Osteoblast (primary cell): Measurements from ENCODE around the gene DIP2C. TPM values are rescaled to one million over a fixed set of nuclear protein-coding genes. Genes with fewer than 3 reads are reported as not detected.

Experiments
- DNase-seq: peaks from one replicate; pipeline ENCODE4 v3.0.0; 2011; ENCODE audit warnings: low spot score, mixed read lengths; ENCODE audit not compliant: insufficient read length; ENCODE audit errors: missing footprints
- H2AFZ ChIP-seq: 2 replicates; pipeline ENCODE4 v1.6.0; 2011; ENCODE audit warnings: mild to moderate bottlenecking, low read length
- H3K27ac ChIP-seq: 2 replicates; pipeline ENCODE4 v1.5.1; 2011; ENCODE audit warnings: mild to moderate bottlenecking, low read depth, low read length, moderate library complexity
- H3K27me3 ChIP-seq: 2 replicates; pipeline ENCODE4 v1.6.0; 2012; ENCODE audit warnings: mild to moderate bottlenecking, control low read depth, inconsistent platforms, low read length, moderate library complexity; ENCODE audit not compliant: insufficient read depth
- H3K36me3 ChIP-seq: 2 replicates; pipeline ENCODE4 v1.5.1; 2011; ENCODE audit warnings: mild to moderate bottlenecking, low read length, control low read depth, moderate library complexity; ENCODE audit not compliant: insufficient read depth
- H3K4me1 ChIP-seq: 2 replicates; pipeline ENCODE4 v1.5.1; 2011; ENCODE audit warnings: mild to moderate bottlenecking, low read length, control low read depth, moderate library complexity; ENCODE audit not compliant: insufficient read depth
- H3K4me2 ChIP-seq: 2 replicates; pipeline ENCODE4 v1.6.0; 2011; ENCODE audit warnings: mild to moderate bottlenecking, low read length; ENCODE audit not compliant: insufficient read depth
- H3K4me3 ChIP-seq: fragments of 200-600 bp; sonication (generic); 3 replicates; pipeline ENCODE4 v1.5.1; 2012; ENCODE audit warnings: mild to moderate bottlenecking, low read length, inconsistent platforms; ENCODE audit not compliant: insufficient read depth
- H3K79me2 ChIP-seq: 2 replicates; pipeline ENCODE4 v1.6.0; 2012; ENCODE audit warnings: mild to moderate bottlenecking, low read length, control low read depth, inconsistent platforms; ENCODE audit not compliant: insufficient read depth
- H3K9me3 ChIP-seq: 2 replicates; pipeline ENCODE4 v1.5.1; 2011; ENCODE audit warnings: low read depth, low read length, control low read depth
- H4K20me1 ChIP-seq: 2 replicates; pipeline ENCODE4 v1.6.0; 2012; ENCODE audit warnings: mild to moderate bottlenecking, low read length, control low read depth; ENCODE audit not compliant: insufficient read depth
- total RNA-seq: library from RNA; depleted of rRNA; stranded (reverse); fragments of >200 nt; gene quantifications from 2 replicates; pipeline ENCODE4 v1.2.3, GENCODE V29; 2012
- TF ChIP-seq, protein P1 (sequence below): IDR thresholded peaks from 2 replicates; pipeline ENCODE4 v1.5.1; 2011; ENCODE audit warnings: mild to moderate bottlenecking, low read depth, low read length, moderate library complexity; ENCODE audit errors: extremely low read depth

Gene DIP2C
- total RNA-seq, 1 donor, result 36.9 TPM

- peak; percentile 93 for DNase-seq
- peaks cover 28% of the 10 kb centered on the region for H4K20me1 ChIP-seq
- H3K27ac ChIP-seq, result peak overlapping the region; percentile 91
Measured at GRCh38 chr10:484925-485661, 204.4 kb downstream of the DIP2C start.

GRCh38 chr10:484441-484924, 205.0 kb downstream of the DIP2C start:
- peaks cover 21% of the 10 kb centered on the region for H3K36me3 ChIP-seq
- peak overlapping the region; percentile 76 for H2AFZ ChIP-seq
- H3K4me2 ChIP-seq, result peak overlapping the region; percentile 83
- peaks cover 12% of the 10 kb centered on the region for H3K4me1 ChIP-seq
- peak overlapping the region; percentile 91 for H3K27ac ChIP-seq
- no peaks in the 10 kb centered on the region for H3K9me3 ChIP-seq
- no peak for DNase-seq
- peaks cover 29% of the 10 kb centered on the region for H4K20me1 ChIP-seq
- no peaks in the 10 kb centered on the region for H3K27me3 ChIP-seq
- peaks cover 83% of the 10 kb centered on the region for H3K79me2 ChIP-seq
- TF ChIP-seq, protein P1, sequence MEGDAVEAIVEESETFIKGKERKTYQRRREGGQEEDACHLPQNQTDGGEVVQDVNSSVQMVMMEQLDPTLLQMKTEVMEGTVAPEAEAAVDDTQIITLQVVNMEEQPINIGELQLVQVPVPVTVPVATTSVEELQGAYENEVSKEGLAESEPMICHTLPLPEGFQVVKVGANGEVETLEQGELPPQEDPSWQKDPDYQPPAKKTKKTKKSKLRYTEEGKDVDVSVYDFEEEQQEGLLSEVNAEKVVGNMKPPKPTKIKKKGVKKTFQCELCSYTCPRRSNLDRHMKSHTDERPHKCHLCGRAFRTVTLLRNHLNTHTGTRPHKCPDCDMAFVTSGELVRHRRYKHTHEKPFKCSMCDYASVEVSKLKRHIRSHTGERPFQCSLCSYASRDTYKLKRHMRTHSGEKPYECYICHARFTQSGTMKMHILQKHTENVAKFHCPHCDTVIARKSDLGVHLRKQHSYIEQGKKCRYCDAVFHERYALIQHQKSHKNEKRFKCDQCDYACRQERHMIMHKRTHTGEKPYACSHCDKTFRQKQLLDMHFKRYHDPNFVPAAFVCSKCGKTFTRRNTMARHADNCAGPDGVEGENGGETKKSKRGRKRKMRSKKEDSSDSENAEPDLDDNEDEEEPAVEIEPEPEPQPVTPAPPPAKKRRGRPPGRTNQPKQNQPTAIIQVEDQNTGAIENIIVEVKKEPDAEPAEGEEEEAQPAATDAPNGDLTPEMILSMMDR, result no peak
- peak overlapping the region; percentile 71 for H3K4me3 ChIP-seq

More at GRCh38 chr10:484925-485661, 204.4 kb downstream of the DIP2C start:
- Histone ChIP-seq H3K79me2 (peaks cover 85% of the 10 kb centered on the region), H3K27me3 (no peaks in the 10 kb centered on the region), H3K4me2 (peak overlapping the region; percentile 83), H3K4me1 (peaks cover 13% of the 10 kb centered on the region), H2AFZ (peak overlapping the region; percentile 76), H3K4me3 (peak overlapping the region; percentile 71), H3K9me3 (no peaks in the 10 kb centered on the region), H3K36me3 (peaks cover 18% of the 10 kb centered on the region)
- TF ChIP-seq, protein P1, result no peak

GRCh38 chr10:483261-483660, 206.2 kb downstream of the DIP2C start:
- Histone ChIP-seq H3K79me2 (peaks cover 71% of the 10 kb centered on the region), H3K4me1 (peaks cover 12% of the 10 kb centered on the region), H3K27me3 (no peaks in the 10 kb centered on the region), H3K4me3 (no peak overlapping the region), H4K20me1 (peaks cover 18% of the 10 kb centered on the region), H3K36me3 (peaks cover 22% of the 10 kb centered on the region), H3K9me3 (no peaks in the 10 kb centered on the region), H3K4me2 (no peak overlapping the region), H3K27ac (peak overlapping the region; percentile 91), H2AFZ (no peak overlapping the region)
- DNase-seq, result no peak
- TF ChIP-seq, protein P1, result no peak

- H3K4me3 ChIP-seq, result no peak overlapping the region
- no peak for DNase-seq
- no peaks in the 10 kb centered on the region for H3K27me3 ChIP-seq
- H4K20me1 ChIP-seq, result peaks cover 18% of the 10 kb centered on the region
- peaks cover 12% of the 10 kb centered on the region for H3K4me1 ChIP-seq
- no peak overlapping the region for H3K4me2 ChIP-seq
- H3K9me3 ChIP-seq, result no peaks in the 10 kb centered on the region
- peaks cover 22% of the 10 kb centered on the region for H3K36me3 ChIP-seq
- TF ChIP-seq, protein P1, result no peak
- peaks cover 67% of the 10 kb centered on the region for H3K79me2 ChIP-seq
- H3K27ac ChIP-seq, result no peak overlapping the region
- H2AFZ ChIP-seq, result no peak overlapping the region
Measured at GRCh38 chr10:482848-483247, 206.6 kb downstream of the DIP2C start.
